PC-3 (cell line): Measurements from ENCODE around the gene RTN4.

Experiments
- CTCF ChIP-seq: fragments of 300-600 bp; sonication (generic); conservative IDR thresholded peaks from 2 replicates; pipeline ENCODE4 v1.5.1; 2017; ENCODE audit warnings: antibody characterized with exemption, low read depth, mild to moderate bottlenecking, low read length
- EZH2phosphoT487 ChIP-seq: fragments of 300-600 bp; sonication (generic); IDR thresholded peaks from 2 replicates; pipeline ENCODE4 v1.6.1; 2018; ENCODE audit warnings: mild to moderate bottlenecking, antibody characterized with exemption, low read length, borderline replicate concordance

- TF ChIP-seq CTCF, result no peak
- no peak for TF ChIP-seq EZH2phosphoT487
Measured at GRCh38 chr2:54940723-54941122, 109.5 kb downstream of the RTN4 start.
